K562 (cell line): ENCODE measurements around the gene SAMM50. TPM values are rescaled to one million over a fixed set of nuclear protein-coding genes. Genes with fewer than 3 reads are reported as not detected.

Source experiments
- ATAC-seq: fragments of 200-7000 bp; cut with Tn5 transposase; 3 replicates; pipeline ENCODE4 v1.9.1; 2020; ENCODE audit warnings: moderate library complexity
- BruUV-seq: library from RNA; stranded (reverse); fragments of 400-500 nt; replicated peaks from 2 replicates; lab custom pipeline; 2021; lab: Mats Ljungman, UMichigan
- CTCF ChIA-PET: fragments of 300-600 bp; formaldehyde crosslinking; extraction: SDS; loops from one replicate; lab custom pipeline; 2021; ENCODE audit warnings: low intra/inter-chr PET ratio; lab: Yijun Ruan, JAX
- POLR2A ChIA-PET: fragments of 300-600, 350-650 bp; sonication (Branson Sonifier 250); formaldehyde crosslinking; extraction: SDS; loops from one replicate; lab custom pipeline; 2021; ENCODE audit warnings: antibody characterized with exemption, inconsistent platforms; lab: Yijun Ruan, JAX
- DNase-seq, 4 experiments: peaks; one replicate each; pipeline versions ENCODE4 v3.0.0 to v3.0.0-alpha.2; 2011 to 2018; ENCODE audit warnings: low spot score in 3 of 4, mixed read lengths in 3 of 4; ENCODE audit errors: extremely low read depth in 1 of 4
- FAIRE-seq: peaks from 2 replicates; lab custom pipeline; 2011; peaks lifted over from hg19 to GRCh38; lab: Jason Lieb, UNC
- H2AFZ ChIP-seq: 2 replicates; pipeline ENCODE4 v1.6.0; 2011; ENCODE audit warnings: low read depth, low read length, control low read depth, inconsistent platforms
- H3K27ac ChIP-seq: fragments of 200-600 bp; 3 replicates; pipeline ENCODE4 v1.8.0; 2011; ENCODE audit warnings: low read depth, mild to moderate bottlenecking, control low read depth, inconsistent platforms, low read length, moderate library complexity, mixed read lengths; ENCODE audit errors: extremely low read depth
- H3K27me3 ChIP-seq, 2 experiments: fragments of 300-600 bp in 1 of 2; 2 replicates in 1 of 2; 3 replicates in 1 of 2; pipeline versions ENCODE4 v1.6.0 to v1.8.0; 2011; ENCODE audit warnings: inconsistent platforms in 2 of 2, low read length in 2 of 2, mild to moderate bottlenecking in 1 of 2, mixed read lengths in 1 of 2, moderate library complexity in 1 of 2; ENCODE audit not compliant: control insufficient read depth in 2 of 2, insufficient read depth in 2 of 2
- H3K36me3 ChIP-seq: fragments of 300-600 bp; 3 replicates; pipeline ENCODE4 v1.8.0; 2011; ENCODE audit warnings: mild to moderate bottlenecking, low read length, inconsistent platforms; ENCODE audit not compliant: control insufficient read depth, insufficient read depth
- H3K4me1 ChIP-seq, 2 experiments: fragments of 200-600 bp in 1 of 2; replicated peaks in 1 of 2; 2 replicates in 1 of 2; 3 replicates in 1 of 2; pipeline versions ENCODE4 v1.5.1 to v1.8.0; 2011; ENCODE audit warnings: inconsistent platforms in 2 of 2, low read length in 2 of 2, mild to moderate bottlenecking in 1 of 2, mixed read lengths in 1 of 2, moderate library complexity in 1 of 2; ENCODE audit not compliant: control insufficient read depth in 2 of 2, insufficient read depth in 2 of 2
- H3K4me2 ChIP-seq: 2 replicates; pipeline ENCODE4 v1.6.1; 2011; ENCODE audit warnings: low read length, control low read depth, inconsistent platforms, mixed read lengths; ENCODE audit not compliant: insufficient read depth
- H3K4me3 ChIP-seq: fragments of 200-600 bp; sonication (generic), shearing (Covaris generic); 2 replicates; pipeline ENCODE4 v1.5.1; 2016; ENCODE audit warnings: control low read depth, inconsistent platforms
- H3K79me2 ChIP-seq: fragments of 200-600 bp; 3 replicates; pipeline ENCODE4 v1.8.0; 2011; ENCODE audit warnings: low read length, inconsistent platforms; ENCODE audit not compliant: control insufficient read depth, insufficient read depth
- H3K9ac ChIP-seq, 2 experiments: 2 replicates each; pipeline versions ENCODE4 v1.6.0 to v1.6.1; 2011; ENCODE audit warnings: low read depth in 2 of 2, low read length in 2 of 2, control low read depth in 1 of 2, inconsistent platforms in 1 of 2, mild to moderate bottlenecking in 1 of 2, mixed read lengths in 1 of 2; ENCODE audit not compliant: insufficient read depth in 1 of 2
- H3K9me1 ChIP-seq: one replicate; pipeline ENCODE4 v1.6.0; 2011; ENCODE audit warnings: inconsistent platforms, mild to moderate bottlenecking, low read length, moderate library complexity; ENCODE audit not compliant: control insufficient read depth, insufficient read depth
- H3K9me3 ChIP-seq: replicated peaks from 2 replicates; pipeline ENCODE4 v1.5.1; 2011; ENCODE audit warnings: low read depth, low read length, inconsistent platforms; ENCODE audit not compliant: control insufficient read depth, insufficient read depth
- H4K20me1 ChIP-seq: replicated peaks from 2 replicates; pipeline ENCODE4 v1.6.1; 2011; ENCODE audit warnings: low read length, inconsistent platforms, mixed read lengths; ENCODE audit not compliant: control insufficient read depth, insufficient read depth
- HDAC6 ChIP-seq: IDR thresholded peaks from 2 replicates; pipeline ENCODE4 v1.6.1; 2012; ENCODE audit warnings: low read depth, mild to moderate bottlenecking, control low read depth, inconsistent platforms, low read length, moderate library complexity
- MECOM ChIP-seq: fragments of 250-450 bp; sonication (Bioruptor Pico); IDR thresholded peaks from 2 replicates; pipeline ENCODE4 v1.8.0; 2022; ENCODE audit warnings: inconsistent platforms
- MIER1 ChIP-seq: fragments of 450-650 bp; IDR thresholded peaks from 2 replicates; pipeline ENCODE4 v1.6.1; 2016; ENCODE audit warnings: antibody characterized with exemption, mild to moderate bottlenecking, low read depth
- NR2F6 ChIP-seq: fragments of 450-650 bp; formaldehyde crosslinking; IDR thresholded peaks from 2 replicates; pipeline ENCODE4 v1.4.0; 2020; ENCODE audit warnings: mild to moderate bottlenecking
- POLR2H ChIP-seq: IDR thresholded peaks from 2 replicates; pipeline ENCODE4 v1.6.1; 2016; ENCODE audit warnings: missing genetic modification characterization, low read depth, mild to moderate bottlenecking, control low read depth, missing compliant biosample characterization, moderate library complexity
- RFX1 ChIP-seq: fragments of 450-650 bp; IDR thresholded peaks from 2 replicates; pipeline ENCODE4 v1.6.1; 2016; ENCODE audit warnings: mild to moderate bottlenecking, moderate library complexity
- SMARCE1 ChIP-seq: fragments of 450-650 bp; IDR thresholded peaks from 2 replicates; pipeline ENCODE4 v1.7.1; 2016; ENCODE audit warnings: mild to moderate bottlenecking
- ZNF197 ChIP-seq: fragments of 200-800 bp; sonication (Bioruptor generic); IDR thresholded peaks from 2 replicates; pipeline ENCODE4 v1.6.1; 2016; ENCODE audit warnings: low read depth, missing genetic modification characterization, missing compliant biosample characterization
- ZNF263 ChIP-seq: sonication (generic); formaldehyde crosslinking; IDR thresholded peaks from 2 replicates; pipeline ENCODE4 v1.8.0; 2022; ENCODE audit warnings: mild to moderate bottlenecking, missing genetic modification reagents, borderline replicate concordance
- WGBS: fragments of 100-300 bp; shearing (Covaris generic); methylation state at CpG from one replicate; pipeline ENCODE4 v1.1.6; 2016; ENCODE audit warnings: low coverage, mixed read lengths; ENCODE audit not compliant: insufficient coverage; ENCODE audit errors: missing lambda C conversion rate; 5-methylcytosine and 5-hydroxymethylcytosine counted together
- in situ Hi-C: fragments of 300-500 bp; cut with MboI; formaldehyde crosslinking; loops from 4 replicates; pipeline ENCODE4 v1.15.0; 2018; ENCODE audit warnings: inconsistent platforms, mixed read lengths
- intact Hi-C: fragments of 100-400 bp; cut with micrococcal nuclease; formaldehyde crosslinking; loops from 2 replicates; pipeline ENCODE4 v1.14.2; 2022
- polyA plus RNA-seq, 8 experiments: library from polyadenylated mRNA; depleted of rRNA in 4 of 8; stranded (reverse) in 5 of 8; unstranded in 3 of 8; fragments of >200 nt; fragmentation: Nextera tagmentation in 2 of 8; fragmentation: Illumina TruSeq in 1 of 8; extraction: Ambion mirVana in 2 of 8; extraction: Trizol in 1 of 8; gene quantifications; 2 replicates each; pipeline versions ENCODE4 v1.2.1 to v1.2.3, GENCODE V29; 2011 to 2014; ENCODE audit warnings: inconsistent platforms in 1 of 8, missing spikeins in 1 of 8
- total RNA-seq, 7 experiments: library from RNA; depleted of rRNA in 6 of 7; stranded (reverse); fragments of >200 nt in 6 of 7; fragmentation: Illumina TruSeq in 2 of 7; extraction: Trizol in 2 of 7; gene quantifications; 2 replicates each; pipeline versions ENCODE4 v1.2.1 to v1.2.3, GENCODE V29; 2011 to 2021; ENCODE audit warnings: low replicate concordance in 1 of 7
- TF ChIP-seq, protein P1 (sequence below): fragments of 250-450 bp; sonication (Bioruptor Pico); IDR thresholded peaks from 2 replicates; pipeline ENCODE4 v1.4.0; 2020

SAMM50 gene
- total and polyA plus RNA-seq, 9 of the 15 experiments (the other 6 are each of a cell fraction or from before 2014, with no cell fraction given): 14.6 to 49.3 (median 38.1) TPM

DNA sequence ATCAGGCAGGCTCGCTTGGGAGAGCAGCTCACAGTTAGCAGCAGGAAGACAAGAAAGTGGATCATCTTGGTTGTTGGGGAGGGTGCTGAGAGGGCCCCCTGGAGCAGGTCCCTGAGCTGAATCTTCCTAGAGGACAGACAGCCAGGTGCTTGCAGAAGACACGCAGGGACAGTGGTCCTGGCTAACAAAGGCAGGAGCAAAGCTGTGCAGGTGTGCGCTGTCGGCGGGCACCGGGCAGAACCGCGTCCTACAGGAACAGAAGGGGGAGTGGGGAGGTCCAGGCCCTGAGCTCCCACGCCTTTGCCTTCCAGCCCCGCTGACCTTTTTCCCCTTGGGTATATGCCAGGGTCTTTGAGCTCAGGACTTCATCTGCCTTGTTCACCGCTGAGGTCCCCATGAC, 38.8 kb downstream of the SAMM50 start:
- TF ChIP-seq, protein P1, sequence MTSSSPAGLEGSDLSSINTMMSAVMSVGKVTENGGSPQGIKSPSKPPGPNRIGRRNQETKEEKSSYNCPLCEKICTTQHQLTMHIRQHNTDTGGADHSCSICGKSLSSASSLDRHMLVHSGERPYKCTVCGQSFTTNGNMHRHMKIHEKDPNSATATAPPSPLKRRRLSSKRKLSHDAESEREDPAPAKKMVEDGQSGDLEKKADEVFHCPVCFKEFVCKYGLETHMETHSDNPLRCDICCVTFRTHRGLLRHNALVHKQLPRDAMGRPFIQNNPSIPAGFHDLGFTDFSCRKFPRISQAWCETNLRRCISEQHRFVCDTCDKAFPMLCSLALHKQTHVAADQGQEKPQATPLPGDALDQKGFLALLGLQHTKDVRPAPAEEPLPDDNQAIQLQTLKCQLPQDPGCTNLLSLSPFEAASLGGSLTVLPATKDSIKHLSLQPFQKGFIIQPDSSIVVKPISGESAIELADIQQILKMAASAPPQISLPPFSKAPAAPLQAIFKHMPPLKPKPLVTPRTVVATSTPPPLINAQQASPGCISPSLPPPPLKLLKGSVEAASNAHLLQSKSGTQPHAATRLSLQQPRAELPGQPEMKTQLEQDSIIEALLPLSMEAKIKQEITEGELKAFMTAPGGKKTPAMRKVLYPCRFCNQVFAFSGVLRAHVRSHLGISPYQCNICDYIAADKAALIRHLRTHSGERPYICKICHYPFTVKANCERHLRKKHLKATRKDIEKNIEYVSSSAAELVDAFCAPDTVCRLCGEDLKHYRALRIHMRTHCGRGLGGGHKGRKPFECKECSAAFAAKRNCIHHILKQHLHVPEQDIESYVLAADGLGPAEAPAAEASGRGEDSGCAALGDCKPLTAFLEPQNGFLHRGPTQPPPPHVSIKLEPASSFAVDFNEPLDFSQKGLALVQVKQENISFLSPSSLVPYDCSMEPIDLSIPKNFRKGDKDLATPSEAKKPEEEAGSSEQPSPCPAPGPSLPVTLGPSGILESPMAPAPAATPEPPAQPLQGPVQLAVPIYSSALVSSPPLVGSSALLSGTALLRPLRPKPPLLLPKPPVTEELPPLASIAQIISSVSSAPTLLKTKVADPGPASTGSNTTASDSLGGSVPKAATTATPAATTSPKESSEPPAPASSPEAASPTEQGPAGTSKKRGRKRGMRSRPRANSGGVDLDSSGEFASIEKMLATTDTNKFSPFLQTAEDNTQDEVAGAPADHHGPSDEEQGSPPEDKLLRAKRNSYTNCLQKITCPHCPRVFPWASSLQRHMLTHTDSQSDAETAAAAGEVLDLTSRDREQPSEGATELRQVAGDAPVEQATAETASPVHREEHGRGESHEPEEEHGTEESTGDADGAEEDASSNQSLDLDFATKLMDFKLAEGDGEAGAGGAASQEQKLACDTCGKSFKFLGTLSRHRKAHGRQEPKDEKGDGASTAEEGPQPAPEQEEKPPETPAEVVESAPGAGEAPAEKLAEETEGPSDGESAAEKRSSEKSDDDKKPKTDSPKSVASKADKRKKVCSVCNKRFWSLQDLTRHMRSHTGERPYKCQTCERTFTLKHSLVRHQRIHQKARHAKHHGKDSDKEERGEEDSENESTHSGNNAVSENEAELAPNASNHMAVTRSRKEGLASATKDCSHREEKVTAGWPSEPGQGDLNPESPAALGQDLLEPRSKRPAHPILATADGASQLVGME (CRISPR knock-in tag): no peak
- no peak for TF ChIP-seq MIER1
- no peak for TF ChIP-seq RFX1
- no peak for TF ChIP-seq MECOM (CRISPR knock-in tag)
- TF ChIP-seq NR2F6 (CRISPR knock-in tag): no peak
- TF ChIP-seq ZNF197 (CRISPR knock-in tag): no peak
- no peak for TF ChIP-seq HDAC6
- no peak for TF ChIP-seq SMARCE1
- TF ChIP-seq POLR2H: no peak
- TF ChIP-seq ZNF263 (CRISPR knock-in tag): no peak
- no peak overlapping the region for H3K4me2 ChIP-seq
- H3K9ac ChIP-seq: 0 out of 4 replicates have a peak overlapping the region, but pooled peaks of 1 of the 2 experiments have one; percentile 17
- H4K20me1 ChIP-seq: peaks cover 10% of the 10 kb centered on the region; the same call in 1 of the 2 replicates
- H3K79me2 ChIP-seq: no peaks in the 10 kb centered on the region
- ATAC-seq (no peak), FAIRE-seq (no peak), DNase-seq (no peak)
- ChIA-PET POLR2A (interaction anchor here (0.9 to 1.2 kb wide), 2 partner anchors 8 to 87 kb away, joined by 3 to 4 read pairs; no protein-coding TSS in a partner anchor), CTCF (interaction anchor here (2.1 kb wide), 1 partner anchor 92 kb away, joined by 20 read pairs; no protein-coding TSS in a partner anchor)
- no peak overlapping the region for H3K4me3 ChIP-seq
- no peak overlapping the region for H2AFZ ChIP-seq
- H3K9me1 ChIP-seq: no peaks in the 10 kb centered on the region
- H3K27me3 ChIP-seq: no peaks in the 10 kb centered on the region
- H3K9me3 ChIP-seq: no peaks in the 10 kb centered on the region
- no TSS peak for BruUV-seq
- H3K4me1 ChIP-seq: peaks cover 0 to 7% of the 10 kb centered on the region in 2 experiments; a peak in 1 of 5 replicates
- intact Hi-C loops (loop anchor here (10.0 kb wide), 1 partner anchor 631 kb away; no protein-coding TSS in a partner anchor), in situ Hi-C loops (no loop called here)
- WGBS: 83% methylated on average over 7 of the region's 11 CpGs
- peaks cover 75% of the 10 kb centered on the region; the same call in 2 of the 3 replicates for H3K36me3 ChIP-seq
- H3K27ac ChIP-seq: no peak overlapping the region
